ENCODE results near the gene NOTO. TPM values are rescaled to one million over a fixed set of nuclear protein-coding genes. Genes with fewer than 3 reads are reported as not detected.
"Not testable (repeated sequence)": the region's sequence is repeated elsewhere in the genome, so short reads cannot be mapped to it uniquely, and the experiment has no call there.

Gene NOTO
- total and polyA plus RNA-seq, 4 experiments from 2014 or later, result not detected

GRCh38 chr2:73168348-73168747 is 34.0 kb upstream of the NOTO start:
- H3K36me3 Mint-ChIP-seq; H3K27me3 ChIP-seq (ENCODE audit: insufficient read depth, low read length); H3K9me3 Mint-ChIP-seq; H3K4me1 ChIP-seq (ENCODE audit: insufficient read depth, low read length); H3K4me3 Mint-ChIP-seq; H3K4me3 ChIP-seq (ENCODE audit: low read length in 2 of 2); DNase-seq; H3K27ac ChIP-seq (ENCODE audit: low read depth, low read length); POLR2A ChIA-PET (ENCODE audit: partially characterized antibody); H3K4me1 Mint-ChIP-seq; H3K36me3 ChIP-seq (ENCODE audit: insufficient read depth, low read length); intact Hi-C loops (cut with micrococcal nuclease); H3K27me3 Mint-ChIP-seq; H3K9me3 ChIP-seq (ENCODE audit: control insufficient read depth in 1 of 2, low read length in 2 of 2): not testable (repeated sequence)
- CTCF ChIA-PET (ENCODE audit: partially characterized antibody), result interaction anchor here (1.6 kb wide), 1 partner anchor 9 kb away, joined by 5 read pairs; no protein-coding TSS in a partner anchor
- H3K27ac Mint-ChIP-seq, result peak overlapping the region in 1 of 7 donors; percentile 24

DNA sequence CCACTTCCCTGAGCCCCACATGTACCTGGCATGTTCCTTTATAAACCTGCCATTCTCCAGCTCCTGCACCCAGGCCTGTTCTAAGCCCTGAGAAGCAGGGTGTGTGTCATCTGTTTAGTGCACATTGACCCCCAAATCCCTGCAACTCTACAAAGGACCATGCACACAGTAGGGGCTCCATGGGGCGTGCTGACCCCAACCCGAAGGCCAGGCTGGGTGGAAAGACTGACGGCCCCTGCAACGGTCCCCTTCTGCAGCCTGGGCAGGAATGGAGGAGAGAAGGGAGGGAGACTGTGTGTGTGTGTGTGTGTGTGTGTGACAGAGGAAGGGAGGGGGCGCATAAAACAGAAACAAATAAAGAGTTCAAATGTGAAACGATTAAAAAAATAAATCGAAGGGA is 32.0 kb upstream of the NOTO start:
- H3K36me3 Mint-ChIP-seq; H3K9me3 ChIP-seq (ENCODE audit: control insufficient read depth in 1 of 2, low read length in 2 of 2); H3K4me1 ChIP-seq (ENCODE audit: insufficient read depth, low read length); H3K9me3 Mint-ChIP-seq; POLR2A ChIA-PET (ENCODE audit: partially characterized antibody); H3K4me1 Mint-ChIP-seq; H3K27me3 ChIP-seq (ENCODE audit: insufficient read depth, low read length); H3K27ac Mint-ChIP-seq; H3K4me3 Mint-ChIP-seq; H3K4me3 ChIP-seq (ENCODE audit: low read length in 2 of 2); CTCF ChIA-PET (ENCODE audit: partially characterized antibody); H3K27ac ChIP-seq (ENCODE audit: low read depth, low read length); DNase-seq; H3K27me3 Mint-ChIP-seq; H3K36me3 ChIP-seq (ENCODE audit: insufficient read depth, low read length): not testable (repeated sequence)
- intact Hi-C loops (cut with micrococcal nuclease), result loop anchor here (10.0 kb wide), 1 partner anchor 1246 kb away; no protein-coding TSS in a partner anchor

DNA sequence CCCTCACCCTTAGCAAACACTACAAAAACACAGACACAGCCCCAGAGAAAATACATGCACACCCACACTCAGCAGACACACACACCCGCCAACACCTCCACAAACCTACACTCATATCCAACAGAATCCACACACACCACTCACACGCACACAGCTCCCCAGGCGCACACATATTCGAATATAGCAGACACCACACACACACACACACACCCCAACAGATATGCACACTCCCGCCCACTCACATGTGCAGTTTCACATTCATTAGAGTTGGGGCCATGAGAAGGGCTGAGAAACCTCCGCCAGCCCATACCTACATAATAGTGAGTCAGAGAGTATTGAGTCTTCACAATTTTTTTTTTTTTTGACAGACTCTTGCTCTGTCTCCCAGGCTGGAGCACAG is 29.4 kb upstream of the NOTO start:
- H3K4me1 ChIP-seq (ENCODE audit: insufficient read depth, low read length), result peaks cover 23% of the 10 kb centered on the region
- H3K27ac ChIP-seq (ENCODE audit: low read depth, low read length), result no peak overlapping the region
- CTCF ChIA-PET (ENCODE audit: partially characterized antibody), result interaction anchor here (0.8 to 8.2 kb wide), 3 partner anchors 40 to 199 kb away, joined by 3 to 143 read pairs (median 3); no protein-coding TSS in a partner anchor
- Mint-ChIP-seq H3K27ac (peak overlapping the region in 1 of 7 donors; percentile 45), H3K27me3 (peaks cover 5 to 23% of the 10 kb centered on the region in 2 donors), H3K4me1 (peaks cover 11 to 21% (median 14%) of the 10 kb centered on the region in 4 donors), H3K9me3 (peaks cover 0 to 5% (median 0%) of the 10 kb centered on the region in 8 donors), H3K4me3 (no peak overlapping the region), H3K36me3 (no peaks in the 10 kb centered on the region)
- DNase-seq, result no peak
- peaks cover 17% of the 10 kb centered on the region for H3K27me3 ChIP-seq (ENCODE audit: insufficient read depth, low read length)
- no peaks in the 10 kb centered on the region for H3K36me3 ChIP-seq (ENCODE audit: insufficient read depth, low read length)
- POLR2A ChIA-PET (ENCODE audit: partially characterized antibody), result no interaction called here
- no peak overlapping the region for H3K4me3 ChIP-seq (ENCODE audit: low read length in 2 of 2)
- intact Hi-C loops (cut with micrococcal nuclease), result loop anchor here (10.0 kb wide), 1 partner anchor 1248 kb away; no protein-coding TSS in a partner anchor
- H3K9me3 ChIP-seq (ENCODE audit: control insufficient read depth in 1 of 2, low read length in 2 of 2), result no peaks in the 10 kb centered on the region

- Histone ChIP-seq H3K9me3 (ENCODE audit: control insufficient read depth in 1 of 2, low read length in 2 of 2) (no peaks in the 10 kb centered on the region), H3K27me3 (ENCODE audit: insufficient read depth, low read length) (peaks cover 17% of the 10 kb centered on the region), H3K36me3 (ENCODE audit: insufficient read depth, low read length) (no peaks in the 10 kb centered on the region), H3K4me3 (ENCODE audit: low read length in 2 of 2) (no peak overlapping the region), H3K4me1 (ENCODE audit: insufficient read depth, low read length) (peaks cover 23% of the 10 kb centered on the region), H3K27ac (ENCODE audit: low read depth, low read length) (no peak overlapping the region)
- peaks cover 11 to 21% (median 15%) of the 10 kb centered on the region in 4 donors for H3K4me1 Mint-ChIP-seq
- intact Hi-C loops (cut with micrococcal nuclease), result loop anchor here (10.0 kb wide), 1 partner anchor 1249 kb away; no protein-coding TSS in a partner anchor
- H3K27me3 Mint-ChIP-seq, result peaks cover 6 to 24% of the 10 kb centered on the region in 2 donors
- no peaks in the 10 kb centered on the region for H3K36me3 Mint-ChIP-seq
- no peak for DNase-seq
- peak overlapping the region in 2 of 7 donors; percentile 21 to 33 for H3K27ac Mint-ChIP-seq
- H3K4me3 Mint-ChIP-seq, result peak overlapping the region in 1 of 8 donors; percentile 32
- H3K9me3 Mint-ChIP-seq, result peaks cover 0 to 5% (median 0%) of the 10 kb centered on the region in 8 donors
- ChIA-PET CTCF (ENCODE audit: partially characterized antibody) (interaction anchor here (0.8 to 8.2 kb wide), 4 partner anchors 39 to 200 kb away, joined by 3 to 184 read pairs (median 73); no protein-coding TSS in a partner anchor), POLR2A (ENCODE audit: partially characterized antibody) (no interaction called here)
Measured at GRCh38 chr2:73173781-73174180, 28.6 kb upstream of the NOTO start.

DNA sequence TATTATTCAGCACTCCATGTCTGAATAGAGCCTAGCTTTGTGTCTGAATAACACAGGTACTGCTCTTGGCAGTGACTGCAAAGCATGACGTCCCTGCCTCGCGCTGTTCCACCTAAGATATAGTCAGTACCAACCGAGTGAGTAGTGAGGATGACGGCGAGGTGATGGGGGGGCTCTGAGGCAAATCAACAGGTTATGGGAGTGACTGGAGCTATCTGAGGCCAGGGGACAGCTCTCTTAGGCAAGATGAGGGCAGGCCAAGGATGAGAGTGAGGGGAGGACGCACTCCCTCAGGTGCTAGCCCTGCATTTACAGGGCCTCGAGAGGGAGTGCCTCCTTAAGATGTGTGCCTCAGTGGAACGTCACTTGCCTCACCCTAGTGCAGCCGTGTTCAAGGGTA is 28.1 kb upstream of the NOTO start:
- H3K27ac ChIP-seq (ENCODE audit: low read depth, low read length), result no peak overlapping the region
- H3K27me3 ChIP-seq (ENCODE audit: insufficient read depth, low read length), result peaks cover 17% of the 10 kb centered on the region
- no peaks in the 10 kb centered on the region for H3K36me3 ChIP-seq (ENCODE audit: insufficient read depth, low read length)
- H3K4me1 ChIP-seq (ENCODE audit: insufficient read depth, low read length), result peaks cover 23% of the 10 kb centered on the region
- ChIA-PET POLR2A (ENCODE audit: partially characterized antibody) (no interaction called here), CTCF (ENCODE audit: partially characterized antibody) (interaction anchor here (1.3 to 8.2 kb wide), 4 partner anchors 36 to 179 kb away, joined by 3 to 184 read pairs (median 103); partner anchors contain the start of gene SMYD5)
- Mint-ChIP-seq H3K36me3 (no peaks in the 10 kb centered on the region), H3K27ac (peak overlapping the region in 1 of 7 donors; percentile 33), H3K27me3 (peaks cover 6 to 24% of the 10 kb centered on the region in 2 donors), H3K4me3 (peak overlapping the region in 2 of 8 donors; percentile 32 to 56), H3K4me1 (peaks cover 11 to 21% (median 15%) of the 10 kb centered on the region in 4 donors), H3K9me3 (peaks cover 0 to 3% (median 0%) of the 10 kb centered on the region in 8 donors)
- intact Hi-C loops (cut with micrococcal nuclease), result loop anchor here (10.0 kb wide), 1 partner anchor 1249 kb away; no protein-coding TSS in a partner anchor
- H3K9me3 ChIP-seq (ENCODE audit: control insufficient read depth in 1 of 2, low read length in 2 of 2), result no peaks in the 10 kb centered on the region
- no peak overlapping the region for H3K4me3 ChIP-seq (ENCODE audit: low read length in 2 of 2)
- DNase-seq, result no peak

GRCh38 chr2:73174941-73175662 is 27.3 kb upstream of the NOTO start:
- no peaks in the 10 kb centered on the region for H3K9me3 ChIP-seq (ENCODE audit: control insufficient read depth in 1 of 2, low read length in 2 of 2)
- H3K27me3 ChIP-seq (ENCODE audit: insufficient read depth, low read length), result peaks cover 17% of the 10 kb centered on the region
- H3K36me3 Mint-ChIP-seq, result no peaks in the 10 kb centered on the region
- H3K36me3 ChIP-seq (ENCODE audit: insufficient read depth, low read length), result no peaks in the 10 kb centered on the region
- ChIA-PET CTCF (ENCODE audit: partially characterized antibody) (interaction anchor here (0.8 to 8.2 kb wide), 4 partner anchors 35 to 180 kb away, joined by 3 to 184 read pairs (median 103); partner anchors contain the start of gene SMYD5), POLR2A (ENCODE audit: partially characterized antibody) (interaction anchor here (0.7 to 3.9 kb wide), 2 partner anchors 58 to 104 kb away, joined by 3 to 18 read pairs; partner anchors contain the start of genes CCT7 and PRADC1)
- H3K27ac Mint-ChIP-seq, result peak overlapping the region in 1 of 7 donors; percentile 15
- DNase-seq, result no peak
- peaks cover 23% of the 10 kb centered on the region for H3K4me1 ChIP-seq (ENCODE audit: insufficient read depth, low read length)
- no peak overlapping the region for H3K27ac ChIP-seq (ENCODE audit: low read depth, low read length)
- H3K4me3 ChIP-seq (ENCODE audit: low read length in 2 of 2), result peak overlapping the region in 1 of 2 donors; percentile 41
- H3K9me3 Mint-ChIP-seq, result peaks cover 0 to 5% (median 0%) of the 10 kb centered on the region in 8 donors
- peaks cover 10 to 29% of the 10 kb centered on the region in 2 donors for H3K27me3 Mint-ChIP-seq
- intact Hi-C loops (cut with micrococcal nuclease), result loop anchor here (10.0 kb wide), 1 partner anchor 1250 kb away; no protein-coding TSS in a partner anchor
- peak overlapping the region in 5 of 8 donors; percentile 2 to 65 (median 54) for H3K4me3 Mint-ChIP-seq
- peaks cover 11 to 21% (median 15%) of the 10 kb centered on the region in 4 donors for H3K4me1 Mint-ChIP-seq

Measured in CD4-positive, alpha-beta memory T cell (primary cell).